Measurements from ENCODE around the gene AVPR1A. TPM values are rescaled to one million over a fixed set of nuclear protein-coding genes. Genes with fewer than 3 reads are reported as not detected.
"Not testable (repeated sequence)": the region's sequence is repeated elsewhere in the genome, so short reads cannot be mapped to it uniquely, and the experiment has no call there.

AVPR1A gene
- 2.1 TPM for total RNA-seq
- long read RNA-seq, full-length matches to known transcripts = 1 of 1 reads
- long read RNA-seq, partial matches to known transcripts = 0 of 1 reads
- long read RNA-seq, other reads (novel, unspliced or antisense) = 0 of 1 reads

GRCh38 chr12:63150713-63151622, at the start of gene AVPR1A:
Gene AVPR1A (minus strand): TSS chr12:63151201. CDS start chr12:63150836, 365 bp downstream.
- peak; percentile 63 for ATAC-seq
- intact Hi-C loops (cut with DNase I) = no loop called here

GRCh38 chr12:63196168-63196567, 45.2 kb upstream of the AVPR1A start:
- ATAC-seq (no peak), DNase-seq (ENCODE audit: missing footprints) (no peak)
- intact Hi-C loops (cut with DNase I) = no loop called here

More at GRCh38 chr12:63150713-63151622, at the start of gene AVPR1A:
- DNase-seq (ENCODE audit: missing footprints) = no peak

- intact Hi-C loops (cut with DNase I) = no loop called here
- DNase-seq (ENCODE audit: missing footprints) (no peak), ATAC-seq (no peak)
Measured at GRCh38 chr12:63179224-63179623, 28.2 kb upstream of the AVPR1A start.

- no peak for DNase-seq (ENCODE audit: missing footprints)
- intact Hi-C loops (cut with DNase I) = no loop called here
- ATAC-seq = no peak
Measured at GRCh38 chr12:63170321-63170720, 19.3 kb upstream of the AVPR1A start.

- DNase-seq (ENCODE audit: missing footprints); ATAC-seq; intact Hi-C loops (cut with DNase I): not testable (repeated sequence)
Measured at GRCh38 chr12:63167741-63168140, 16.7 kb upstream of the AVPR1A start.

GRCh38 chr12:63164911-63165310, 13.9 kb upstream of the AVPR1A start:
- ATAC-seq = no peak
- intact Hi-C loops (cut with DNase I) = no loop called here
- no peak for DNase-seq (ENCODE audit: missing footprints)

GRCh38 chr12:63163541-63163940, 12.5 kb upstream of the AVPR1A start:
- intact Hi-C loops (cut with DNase I) = no loop called here
- ATAC-seq = no peak
- no peak for DNase-seq (ENCODE audit: missing footprints)

GRCh38 chr12:63155375-63155774, 4.4 kb upstream of the AVPR1A start:
- no peak for DNase-seq (ENCODE audit: missing footprints)
- intact Hi-C loops (cut with DNase I) = no loop called here
- no peak for ATAC-seq

GRCh38 chr12:63154560-63154959, 3.6 kb upstream of the AVPR1A start:
- no peak for DNase-seq (ENCODE audit: missing footprints)
- intact Hi-C loops (cut with DNase I) = no loop called here
- no peak for ATAC-seq

GRCh38 chr12:63152321-63152700, 1.3 kb upstream of the AVPR1A start:
- DNase-seq (ENCODE audit: missing footprints) = no peak
- intact Hi-C loops (cut with DNase I) = no loop called here
- no peak for ATAC-seq

GRCh38 chr12:63151623-63152320, 771 bp upstream of the AVPR1A start:
- DNase-seq (ENCODE audit: missing footprints) = peak; percentile 55
- ATAC-seq = peak; percentile 73
- intact Hi-C loops (cut with DNase I) = no loop called here

GRCh38 chr12:63149909-63150712, 890 bp downstream of the AVPR1A start:
- ATAC-seq = no peak
- intact Hi-C loops (cut with DNase I) = loop anchor here (10.0 kb wide), 1 partner anchor 155 kb away; no protein-coding TSS in a partner anchor
- DNase-seq (ENCODE audit: missing footprints) = peak; percentile 65

GRCh38 chr12:63144556-63144955, 6.4 kb downstream of the AVPR1A start:
- intact Hi-C loops (cut with DNase I) = loop anchor here (10.0 kb wide), 1 partner anchor 160 kb away; no protein-coding TSS in a partner anchor
- ATAC-seq (no peak), DNase-seq (ENCODE audit: missing footprints) (no peak)

- DNase-seq (ENCODE audit: missing footprints) (no peak), ATAC-seq (no peak)
- intact Hi-C loops (cut with DNase I) = no loop called here
Measured at GRCh38 chr12:63138488-63138887, 12.5 kb downstream of the AVPR1A start.

GRCh38 chr12:63133981-63134380, 17.0 kb downstream of the AVPR1A start:
- DNase-seq (ENCODE audit: missing footprints) (no peak), ATAC-seq (no peak)
- intact Hi-C loops (cut with DNase I) = no loop called here

GRCh38 chr12:63132201-63132600, 18.8 kb downstream of the AVPR1A start:
- ATAC-seq (no peak), DNase-seq (ENCODE audit: missing footprints) (no peak)
- intact Hi-C loops (cut with DNase I) = no loop called here

- DNase-seq (ENCODE audit: missing footprints) (no peak), ATAC-seq (no peak)
- intact Hi-C loops (cut with DNase I) = no loop called here
Measured at GRCh38 chr12:63129927-63130326, 21.1 kb downstream of the AVPR1A start.

GRCh38 chr12:63124778-63125177, 26.2 kb downstream of the AVPR1A start:
- intact Hi-C loops (cut with DNase I) = no loop called here
- DNase-seq (ENCODE audit: missing footprints) (no peak), ATAC-seq (no peak)

All from Right ventricle myocardium inferior (tissue), 1 donor.